Measurements from ENCODE around the gene ADCY2.

The ADCY2 gene

DNA sequence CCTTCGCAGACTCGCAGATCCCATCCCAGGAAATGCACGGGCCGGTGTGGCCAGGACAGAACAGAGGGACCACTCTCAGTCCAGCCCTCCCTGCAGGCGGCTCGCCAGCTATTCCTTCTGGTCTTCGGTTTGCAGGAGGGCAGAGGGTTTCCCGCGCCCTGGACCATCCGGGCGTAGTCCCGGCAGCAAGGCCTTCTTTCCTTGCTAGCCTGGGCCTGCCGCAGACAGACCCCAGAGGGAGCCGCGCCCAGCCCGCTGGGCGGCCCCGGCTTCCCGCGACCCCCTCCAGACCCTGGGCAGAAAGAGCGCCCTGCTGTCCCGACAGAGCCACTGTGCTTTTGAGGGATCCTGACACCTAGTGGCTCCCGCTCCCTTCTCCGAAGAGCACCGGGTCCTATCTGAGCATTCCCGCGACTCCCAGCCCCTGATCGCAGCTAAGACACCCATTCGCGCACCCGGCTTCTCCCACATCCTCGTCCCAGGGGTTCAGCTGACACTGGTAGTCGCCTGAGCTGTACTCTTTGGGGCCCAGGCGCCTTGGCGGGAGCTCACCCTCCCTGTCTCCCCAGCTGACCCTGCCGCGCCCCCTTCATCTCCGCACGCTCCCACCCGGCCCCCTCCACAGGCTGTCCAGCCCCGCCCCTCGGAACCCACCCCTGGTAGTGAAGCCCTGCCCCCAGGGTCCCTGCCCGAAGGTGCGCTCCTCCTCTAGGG is 453.9 kb downstream of the ADCY2 start:
- peak; percentile 81 to 83 for DNase-seq

GRCh38 chr5:7850395-7851239 is 454.7 kb downstream of the ADCY2 start, which contains the start of gene CFAP90:
Gene CFAP90, minus strand, starts transcription at chr5:7851133. Its CDS starts 112 bp downstream, at chr5:7851021.
- DNase-seq = peak; percentile 84 to 88

- no peak for DNase-seq
Observed at GRCh38 chr5:7851240-7851592, 455.3 kb downstream of the ADCY2 start.

GRCh38 chr5:7851617-7852289 is 455.8 kb downstream of the ADCY2 start:
- DNase-seq = no peak

- DNase-seq = no peak
Observed at GRCh38 chr5:7852542-7852941, 456.6 kb downstream of the ADCY2 start.

GRCh38 chr5:7852988-7853387 is 457.1 kb downstream of the ADCY2 start:
- no peak for DNase-seq

DNA sequence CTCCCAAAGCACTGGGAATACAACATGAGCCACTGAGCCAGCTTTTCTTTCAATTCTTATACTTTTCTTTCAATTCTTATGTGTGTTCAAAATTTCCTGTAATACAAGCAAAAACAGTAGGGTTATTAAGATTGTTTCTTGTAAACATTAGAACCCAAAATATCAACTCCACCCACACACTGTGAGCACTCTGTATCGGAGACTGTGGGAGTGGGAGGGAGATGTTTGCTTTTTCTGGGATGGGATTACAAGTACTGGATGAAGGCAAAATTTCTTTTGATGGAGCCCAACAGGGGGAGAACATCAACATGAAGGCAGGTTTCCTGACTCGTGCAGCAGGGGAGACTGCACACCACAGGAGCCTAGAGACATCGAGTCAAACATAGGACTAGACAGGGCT is 459.7 kb downstream of the ADCY2 start:
- no peak for DNase-seq

DNA sequence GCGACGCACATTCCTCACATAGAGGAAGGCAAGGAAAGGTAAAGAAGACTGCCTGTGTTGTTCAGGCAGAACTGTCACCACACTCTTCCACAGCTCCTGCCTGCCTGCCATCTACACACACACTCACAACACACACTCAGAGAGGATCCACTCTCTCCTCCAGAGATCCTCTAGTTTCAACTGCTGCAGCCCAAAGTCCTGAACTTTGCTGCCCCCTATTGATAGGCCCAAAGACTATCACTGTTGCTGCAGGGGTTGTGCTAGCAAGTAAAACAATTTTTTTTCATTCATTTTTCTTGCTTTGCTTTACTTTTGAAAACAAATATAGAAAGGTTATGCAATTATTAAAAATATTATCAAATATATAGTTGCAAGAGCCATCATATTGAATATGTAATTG is 460.9 kb downstream of the ADCY2 start:
- peak in 1 of 2 experiments; percentile 51 for DNase-seq

DNA sequence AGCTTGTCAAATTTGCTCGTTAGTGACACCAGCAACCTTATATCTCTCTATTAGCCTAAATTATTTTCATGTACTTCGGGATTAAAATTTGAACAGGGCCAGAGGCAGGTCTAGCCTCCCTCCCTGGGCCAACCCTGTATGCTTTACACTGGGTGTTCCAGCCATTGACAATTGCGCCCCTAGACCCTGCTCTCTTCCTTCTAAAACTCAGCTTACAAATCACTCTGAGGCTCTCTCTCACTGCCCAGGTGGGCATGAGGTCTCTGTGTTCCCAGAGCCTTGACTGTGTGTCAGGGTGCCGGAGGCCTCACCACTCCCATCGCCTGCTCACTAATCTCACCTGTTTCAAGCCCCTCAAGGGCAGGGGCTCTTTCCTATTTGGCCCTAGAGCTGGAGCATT is 461.4 kb downstream of the ADCY2 start:
- DNase-seq = no peak

DNA sequence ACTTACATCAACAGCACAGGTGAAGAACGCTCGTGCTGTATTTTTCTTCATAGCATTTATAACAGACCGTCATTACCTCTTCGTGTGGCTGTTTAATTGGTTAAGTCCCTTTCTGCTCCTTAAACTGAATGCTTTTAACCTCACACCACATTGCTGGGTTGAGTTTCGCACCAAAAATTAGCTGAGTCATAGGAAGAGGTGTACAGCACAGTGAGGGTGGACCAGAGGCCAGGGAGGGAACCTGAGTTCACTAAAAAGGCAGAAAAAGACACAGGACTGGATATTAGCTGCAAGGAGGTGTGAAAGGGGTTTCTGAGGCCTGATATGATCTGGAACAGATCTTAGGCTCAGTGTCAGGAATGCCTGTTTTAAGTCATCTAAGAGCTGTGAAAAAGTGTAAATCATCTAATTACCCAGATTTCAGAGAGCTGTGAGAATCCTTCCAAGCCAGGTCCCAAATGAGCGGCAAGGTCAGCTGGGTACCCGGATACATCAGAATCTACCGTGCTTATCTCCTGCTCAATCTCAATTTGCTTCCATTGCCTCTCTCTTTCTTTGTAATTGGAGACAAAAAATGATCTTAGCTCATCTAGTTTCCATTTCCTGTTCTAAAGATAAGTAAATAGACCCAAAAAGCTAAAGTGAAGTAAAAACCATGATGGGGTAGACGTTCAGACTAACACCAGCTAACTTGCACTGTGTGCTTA is 462.1 kb downstream of the ADCY2 start:
- no peak for DNase-seq

DNA sequence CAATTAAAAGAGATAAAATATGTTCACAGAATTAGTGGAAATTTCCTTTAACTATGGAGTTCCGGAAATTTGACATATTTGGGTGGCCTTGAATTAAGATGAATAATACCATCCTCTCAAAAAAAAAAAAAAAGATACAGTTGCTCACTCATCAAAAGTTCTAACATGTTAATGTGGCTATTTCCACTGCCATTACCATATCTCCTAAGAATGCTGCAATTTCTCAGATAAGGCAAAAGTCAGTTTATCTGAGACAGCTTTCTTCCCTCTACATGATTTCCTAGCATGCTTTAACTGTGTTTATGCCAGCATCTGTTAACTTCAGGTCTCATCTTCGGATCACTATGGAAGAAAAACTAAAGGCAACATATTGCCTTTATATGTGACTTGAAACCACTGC is 470.3 kb downstream of the ADCY2 start:
- no peak for DNase-seq

DNA sequence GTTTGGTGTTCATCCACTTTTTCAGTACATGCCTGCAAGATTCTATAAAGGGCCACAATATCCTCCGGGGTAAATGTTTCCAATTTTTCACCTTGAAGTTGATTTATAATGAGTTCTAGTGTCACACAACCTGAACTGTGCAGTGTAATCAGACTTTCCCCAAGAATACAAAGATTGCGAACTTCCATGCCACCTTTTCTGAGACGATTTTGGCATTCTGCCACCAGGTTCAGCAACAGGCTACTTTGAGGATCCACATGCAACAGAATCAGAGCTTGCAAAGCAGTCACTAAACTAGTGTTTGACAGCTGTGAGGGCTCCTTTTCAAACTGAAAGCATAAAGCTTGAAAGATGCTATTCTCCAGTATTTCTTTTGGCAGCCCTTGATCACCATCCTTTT is 471.3 kb downstream of the ADCY2 start:
- DNase-seq = no peak

DNA sequence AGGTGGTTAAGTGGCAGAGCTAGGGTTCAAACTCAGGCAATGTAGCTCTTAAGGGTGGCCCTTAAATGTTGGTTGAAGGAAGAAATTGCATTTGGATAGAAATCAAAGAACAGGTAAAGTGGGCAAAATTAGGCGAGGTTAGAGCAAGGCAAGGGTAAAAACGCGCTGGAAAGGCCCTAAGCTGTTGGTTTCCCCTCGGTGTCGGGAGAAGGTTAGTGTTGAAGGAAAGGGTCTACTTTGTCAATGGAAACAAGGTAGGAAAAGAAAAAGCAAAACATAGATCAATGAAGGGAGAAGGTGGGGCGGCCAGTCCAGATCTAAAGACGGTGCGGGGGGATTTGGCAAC is 472.5 kb downstream of the ADCY2 start:
- DNase-seq = no peak

DNA sequence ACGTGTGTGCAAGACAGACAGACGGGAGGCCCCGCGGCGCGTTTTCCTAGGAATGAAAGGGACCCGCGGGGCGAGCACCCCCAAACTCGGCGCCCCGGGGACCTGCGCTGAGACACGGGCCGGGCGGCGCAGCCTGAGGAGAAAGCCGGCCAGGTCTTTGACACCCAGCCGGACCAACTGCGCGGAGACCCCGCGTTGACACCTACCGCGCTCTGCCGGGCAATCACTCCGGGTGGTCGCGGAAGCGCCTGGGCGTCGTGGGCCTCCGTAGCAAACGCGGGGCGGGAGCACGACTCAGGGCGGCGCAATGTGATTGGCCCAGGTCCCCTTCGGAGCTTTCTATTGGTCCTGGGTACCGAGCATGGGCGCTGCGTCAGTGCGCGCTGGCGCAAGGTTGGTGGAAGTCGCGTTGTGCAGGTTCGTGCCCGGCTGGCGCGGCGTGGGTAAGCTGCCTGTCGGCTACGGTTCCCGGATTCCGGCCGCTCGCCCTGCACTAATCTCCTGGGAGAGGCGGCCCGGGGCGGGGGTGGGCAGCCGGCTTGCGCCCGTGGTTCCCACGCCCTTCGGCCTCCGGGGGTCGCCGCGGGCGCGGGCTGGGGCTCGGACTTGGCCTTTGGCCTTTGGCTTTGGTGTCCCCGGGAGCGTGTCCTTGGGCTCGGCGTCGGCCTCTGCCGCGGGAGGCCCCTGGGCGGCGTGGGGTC is 473.0 kb downstream of the ADCY2 start, which contains the start of the genes FASTKD3 and MTRR:
Gene FASTKD3 (minus strand): TSS at position 259 of the 701 bp plus-strand sequence. CDS start 948 bp downstream, outside the sequence.
Gene MTRR (plus strand): TSS at position 376 of the 701 bp plus-strand sequence. CDS start 1,647 bp downstream, outside the sequence.
- peak; percentile 95 to 97 for DNase-seq

- DNase-seq = no peak
Observed at GRCh38 chr5:7869474-7870136, 473.7 kb downstream of the ADCY2 start.

DNA sequence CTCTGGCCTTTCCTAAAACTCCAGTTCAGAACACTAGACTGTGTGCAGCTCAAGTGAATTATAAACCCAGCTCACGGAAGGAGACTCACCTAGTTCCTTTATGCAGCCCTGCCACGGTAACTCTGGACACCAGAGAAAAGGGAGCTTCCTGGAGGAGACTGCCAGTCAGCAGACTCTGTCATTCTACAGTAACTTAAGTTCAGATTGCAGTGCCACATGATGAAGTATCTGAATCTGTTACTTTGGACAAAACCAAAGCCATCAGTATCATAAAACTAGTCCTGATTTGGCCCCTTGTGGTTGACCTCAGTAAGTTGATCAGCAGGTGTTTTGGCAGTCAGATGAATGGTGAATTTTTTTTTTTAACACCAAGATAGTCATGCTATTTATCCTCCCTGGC is 475.7 kb downstream of the ADCY2 start:
- no peak for DNase-seq

GRCh38 chr5:7872517-7873130 is 476.7 kb downstream of the ADCY2 start:
- DNase-seq = no peak

DNA sequence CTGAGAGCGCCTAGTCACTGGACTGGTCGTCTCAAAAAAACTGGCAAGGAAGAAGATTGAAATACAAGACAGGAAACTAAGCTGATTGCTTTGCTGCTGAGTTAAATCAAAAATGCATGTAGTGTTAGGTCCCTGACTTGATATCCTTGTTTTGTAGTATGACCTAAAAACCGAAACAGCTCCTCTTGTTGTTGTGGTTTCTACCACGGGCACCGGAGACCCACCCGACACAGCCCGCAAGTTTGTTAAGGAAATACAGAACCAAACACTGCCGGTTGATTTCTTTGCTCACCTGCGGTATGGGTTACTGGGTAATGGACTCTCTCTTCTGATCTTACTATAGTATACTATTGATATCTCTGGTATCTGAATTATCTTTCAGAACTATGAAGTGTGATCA is 477.3 kb downstream of the ADCY2 start:
- DNase-seq = no peak

- DNase-seq = no peak
Observed at GRCh38 chr5:7874639-7875038, 478.7 kb downstream of the ADCY2 start.

GRCh38 chr5:7875151-7875550 is 479.2 kb downstream of the ADCY2 start:
- no peak for DNase-seq

- no peak for DNase-seq
Observed at GRCh38 chr5:7876867-7877266, 480.9 kb downstream of the ADCY2 start.
